GM23338 (cell line): ENCODE data around the gene CBX5. TPM values are rescaled to one million over a fixed set of nuclear protein-coding genes. Genes with fewer than 3 reads are reported as not detected.

ENCODE experiments used
- ATAC-seq: fragments of 200-7000 bp; cut with Tn5 transposase; 3 replicates; pipeline ENCODE4 v1.9.1; 2020
- DNase-seq: peaks from one replicate; pipeline ENCODE4 v3.0.0-alpha.2; 2015; ENCODE audit warnings: low spot score
- H2AFZ ChIP-seq: fragments of 200-600 bp; sonication (generic); 2 replicates; pipeline ENCODE4 v1.8.0; 2016; ENCODE audit warnings: antibody characterized with exemption, mild to moderate bottlenecking, moderate library complexity
- H3F3A ChIP-seq: fragments of 200-600 bp; sonication (generic); replicated peaks from 2 replicates; pipeline ENCODE4 v1.8.0; 2017; ENCODE audit warnings: antibody characterized with exemption, mixed run types, low read depth
- H3K27ac ChIP-seq: fragments of 200-600 bp; sonication (generic); 2 replicates; pipeline ENCODE4 v1.6.1; 2016; ENCODE audit warnings: low read depth
- H3K27me3 ChIP-seq: fragments of 200-600 bp; sonication (generic); 2 replicates; pipeline ENCODE4 v1.8.0; 2016; ENCODE audit warnings: mild to moderate bottlenecking, mixed run types, moderate library complexity; ENCODE audit not compliant: insufficient read depth
- H3K36me3 ChIP-seq: fragments of 200-600 bp; sonication (generic); 2 replicates; pipeline ENCODE4 v1.8.0; 2016; ENCODE audit warnings: mild to moderate bottlenecking; ENCODE audit not compliant: insufficient read depth
- H3K4me1 ChIP-seq: fragments of 200-600 bp; sonication (generic); 2 replicates; pipeline ENCODE4 v1.8.0; 2016; ENCODE audit warnings: mild to moderate bottlenecking, moderate library complexity; ENCODE audit not compliant: insufficient read depth
- H3K4me2 ChIP-seq: fragments of 200-600 bp; sonication (generic); 2 replicates; pipeline ENCODE4 v1.7.1; 2017; ENCODE audit warnings: mixed run types
- H3K4me3 ChIP-seq: fragments of 200-600 bp; sonication (generic); 2 replicates; pipeline ENCODE4 v1.6.1; 2016; ENCODE audit warnings: mixed run types
- H3K79me2 ChIP-seq: fragments of 200-600 bp; sonication (generic); replicated peaks from 2 replicates; pipeline ENCODE4 v1.8.0; 2017; ENCODE audit warnings: mild to moderate bottlenecking; ENCODE audit not compliant: insufficient read depth
- H3K9me2 ChIP-seq: fragments of 200-600 bp; sonication (generic); 2 replicates; pipeline ENCODE4 v1.8.0; 2017; ENCODE audit not compliant: insufficient read depth
- H4K20me1 ChIP-seq: fragments of 200-600 bp; sonication (generic); replicated peaks from 2 replicates; pipeline ENCODE4 v1.8.0; 2017; ENCODE audit warnings: mild to moderate bottlenecking; ENCODE audit not compliant: insufficient read depth
- H3K27ac Mint-ChIP-seq: 2 replicates; pipeline ENCODE4 v1.8.0; 2020; ENCODE audit warnings: inconsistent platforms, mild to moderate bottlenecking, moderate library complexity, mixed read lengths
- H3K27me3 Mint-ChIP-seq: 3 replicates; pipeline ENCODE4 v1.8.0; 2022; ENCODE audit warnings: low read depth, mild to moderate bottlenecking, moderate library complexity, mixed read lengths, inconsistent platforms; ENCODE audit not compliant: insufficient read depth, poor library complexity
- H3K36me3 Mint-ChIP-seq: 3 replicates; pipeline ENCODE4 v1.8.0; 2021; ENCODE audit warnings: low read depth, mild to moderate bottlenecking, inconsistent platforms, moderate library complexity, mixed read lengths
- H3K4me1 Mint-ChIP-seq: 3 replicates; pipeline ENCODE4 v1.8.0; 2020; ENCODE audit warnings: mild to moderate bottlenecking, inconsistent platforms, mixed read lengths
- H3K4me3 Mint-ChIP-seq: 3 replicates; pipeline ENCODE4 v1.8.0; 2021; ENCODE audit warnings: moderate library complexity, mild to moderate bottlenecking, inconsistent platforms, mixed read lengths
- H3K9me3 Mint-ChIP-seq: 3 replicates; pipeline ENCODE4 v1.8.0; 2020; ENCODE audit warnings: moderate library complexity, mild to moderate bottlenecking, inconsistent platforms, mixed read lengths
- CREB1 ChIP-seq: fragments of 250-450 bp; sonication (Bioruptor Pico); IDR thresholded peaks from 2 replicates; pipeline ENCODE4 v1.5.0; 2020; ENCODE audit warnings: low read depth, mild to moderate bottlenecking, moderate library complexity
- CTCF ChIP-seq, 2 experiments: fragments of 200-600 bp in 1 of 2; sonication (generic) in 1 of 2; conservative IDR thresholded peaks; 2 replicates each; pipeline versions ENCODE4 v1.5.1 to v1.6.1; 2016 to 2017; ENCODE audit warnings: antibody characterized with exemption in 2 of 2, low read depth in 2 of 2, mild to moderate bottlenecking in 2 of 2, moderate library complexity in 1 of 2
- ETS1 ChIP-seq: IDR thresholded peaks from 2 replicates; pipeline ENCODE4 v1.6.1; 2016; ENCODE audit warnings: antibody characterized with exemption
- EZH2 ChIP-seq: fragments of 200-600 bp; sonication (generic); IDR thresholded peaks from one replicate; pipeline ENCODE4 v1.8.0; 2017; ENCODE audit warnings: antibody characterized with exemption, mild to moderate bottlenecking, low read depth; ENCODE audit not compliant: unreplicated experiment
- EZH2phosphoT487 ChIP-seq: fragments of 200-600 bp; sonication (generic); IDR thresholded peaks from one replicate; pipeline ENCODE4 v1.8.1; 2018; ENCODE audit warnings: antibody characterized with exemption; ENCODE audit not compliant: unreplicated experiment
- JUNB ChIP-seq: IDR thresholded peaks from one replicate; pipeline ENCODE4 v1.6.1; 2016; ENCODE audit warnings: antibody characterized with exemption; ENCODE audit not compliant: unreplicated experiment
- NANOG ChIP-seq: IDR thresholded peaks from 2 replicates; pipeline ENCODE4 v1.6.1; 2016; ENCODE audit warnings: antibody characterized with exemption, borderline replicate concordance
- POLR2AphosphoS5 ChIP-seq: IDR thresholded peaks from 2 replicates; pipeline ENCODE4 v1.6.1; 2016; ENCODE audit warnings: antibody characterized with exemption, low read depth
- REST ChIP-seq: IDR thresholded peaks from one replicate; pipeline ENCODE4 v1.6.1; 2018; ENCODE audit warnings: antibody characterized with exemption; ENCODE audit not compliant: unreplicated experiment
- STAT1 ChIP-seq: IDR thresholded peaks from one replicate; pipeline ENCODE4 v1.6.1; 2016; ENCODE audit warnings: antibody characterized with exemption; ENCODE audit not compliant: unreplicated experiment
- ZNF114 ChIP-seq: fragments of 250-450 bp; sonication (Bioruptor Pico); IDR thresholded peaks from 2 replicates; pipeline ENCODE4 v1.5.0; 2020; ENCODE audit warnings: mild to moderate bottlenecking, moderate library complexity
- ZNF331 ChIP-seq: fragments of 250-450 bp; sonication (Bioruptor Pico); IDR thresholded peaks from 2 replicates; pipeline ENCODE4 v1.5.0; 2020; ENCODE audit warnings: low read depth, mild to moderate bottlenecking, moderate library complexity
- ZNF462 ChIP-seq: fragments of 250-450 bp; sonication (Bioruptor Pico); IDR thresholded peaks from 2 replicates; pipeline ENCODE4 v1.5.0; 2020; ENCODE audit warnings: mild to moderate bottlenecking, moderate library complexity
- polyA plus RNA-seq: library from polyadenylated mRNA; unstranded; fragments of >200 nt; fragmentation: Nextera tagmentation; extraction: Ambion mirVana; gene quantifications from 2 replicates; pipeline ENCODE4 v1.2.1, GENCODE V29; 2016
- total RNA-seq: library from RNA; depleted of rRNA; stranded (reverse); fragments of >200 nt; shearing (Covaris generic); gene quantifications from 2 replicates; pipeline ENCODE4 v1.2.3, GENCODE V29; 2014

The CBX5 gene
- total and polyA plus RNA-seq, 2 experiments from 2014 or later: 152 to 212 TPM

- ATAC-seq (no peak), DNase-seq (no peak)
- Histone ChIP-seq H3K27ac (no peak overlapping the region), H3K4me2 (no peak overlapping the region), H3F3A (peaks cover 4% of the 10 kb centered on the region; the same call in 1 of the 2 replicates), H3K36me3 (no peaks in the 10 kb centered on the region), H4K20me1 (no peaks in the 10 kb centered on the region), H3K9me2 (no peaks in the 10 kb centered on the region), H2AFZ (no peak overlapping the region), H3K4me3 (no peak overlapping the region), H3K4me1 (peaks cover 20% of the 10 kb centered on the region), H3K27me3 (peaks cover 92% of the 10 kb centered on the region), H3K79me2 (no peaks in the 10 kb centered on the region)
- no peak overlapping the region for H3K27ac Mint-ChIP-seq
- no peak overlapping the region for H3K4me3 Mint-ChIP-seq
- peaks cover 23% of the 10 kb centered on the region for H3K4me1 Mint-ChIP-seq
- H3K27me3 Mint-ChIP-seq: peaks cover 62% of the 10 kb centered on the region
- TF ChIP-seq EZH2phosphoT487 (no peak), ETS1 (no peak), EZH2 (no peak), JUNB (no peak), ZNF462 (CRISPR knock-in tag) (no peak), REST (no peak), CREB1 (CRISPR knock-in tag) (no peak), STAT1 (no peak), ZNF331 (no peak), NANOG (no peak), CTCF (conservative IDR thresholded peaks at IDR 0.05; ENCODE audit: low read depth in 2 of 2) (no peak), ZNF114 (no peak), POLR2AphosphoS5 (no peak)
- no peaks in the 10 kb centered on the region for H3K36me3 Mint-ChIP-seq
- no peaks in the 10 kb centered on the region; the same call in 2 of the 3 replicates for H3K9me3 Mint-ChIP-seq
Measured at GRCh38 chr12:54195080-54195736, 84.7 kb downstream of the CBX5 start.
